Activated T-cell treated with anti-CD3 and anti-CD28 coated beads for 48 hours (primary cell): Measurements from ENCODE around the gene SPAG16.

Source experiments
- DNase-seq: peaks from one replicate; pipeline ENCODE4 v3.0.0-alpha.2; 2020; ENCODE audit warnings: low read depth

Gene SPAG16

GRCh38 chr2:214286011-214286410 is 1001.7 kb downstream of the SPAG16 start:
- no peak for DNase-seq

DNA sequence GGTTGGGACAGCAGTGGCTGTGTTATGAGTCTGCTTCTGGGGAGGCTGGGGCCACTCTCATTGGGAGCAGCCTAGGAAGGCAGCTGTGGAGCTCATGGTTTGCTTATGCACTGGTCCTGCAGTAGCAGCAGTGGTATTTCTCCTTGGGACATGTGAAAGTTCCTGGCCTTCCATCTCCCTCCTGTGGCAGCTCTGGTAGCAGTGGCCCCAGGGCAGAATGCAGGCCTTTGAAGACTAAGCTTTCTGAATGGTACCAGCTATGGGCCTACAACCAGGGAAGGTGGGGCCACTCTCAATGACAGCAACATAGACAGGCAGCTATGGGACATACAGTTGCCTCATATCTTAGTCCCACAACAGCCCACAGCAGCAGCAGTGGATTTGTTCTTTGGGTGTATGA is 1009.3 kb downstream of the SPAG16 start:
- no peak for DNase-seq

GRCh38 chr2:214294426-214294825 is 1010.2 kb downstream of the SPAG16 start:
- DNase-seq: no peak

DNA sequence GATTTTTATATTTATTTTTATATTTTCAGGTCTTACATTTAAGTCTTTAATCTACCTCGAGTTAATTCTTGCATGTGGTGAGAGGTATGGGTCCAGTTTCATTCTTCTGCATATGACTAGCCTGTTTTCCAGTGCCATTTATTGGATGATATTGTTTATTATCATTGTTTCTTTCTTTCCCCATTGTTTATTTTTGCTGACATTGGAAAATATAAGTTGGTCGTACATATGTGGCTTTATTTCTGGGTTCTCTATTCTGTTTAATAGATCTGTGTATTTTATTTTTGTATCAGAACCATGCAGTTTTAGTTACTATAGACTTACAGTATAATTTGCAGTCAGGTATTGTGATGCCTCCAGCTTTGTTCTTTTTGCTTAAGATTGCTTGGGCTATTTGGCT is 1013.2 kb downstream of the SPAG16 start:
- DNase-seq: no peak

DNA sequence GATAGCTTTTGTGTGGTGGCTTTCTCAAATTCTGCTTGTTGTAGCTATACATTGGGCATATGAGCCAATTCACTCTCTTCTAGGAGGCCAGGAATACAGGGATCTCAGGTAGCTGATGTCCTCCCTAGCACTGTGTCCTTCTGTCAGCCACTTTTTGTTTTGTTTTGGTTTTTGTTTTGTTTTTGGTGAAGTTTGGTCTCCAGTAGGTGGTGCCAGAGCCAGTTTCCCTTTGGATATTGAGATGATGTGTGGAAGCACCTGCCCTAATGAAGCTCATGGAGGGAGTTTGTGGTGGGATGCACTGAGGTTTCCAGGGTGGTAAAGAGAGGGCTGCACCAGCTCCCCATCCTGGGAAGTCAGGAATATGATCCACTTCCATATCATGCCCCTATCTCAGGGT is 1026.1 kb downstream of the SPAG16 start:
- no peak for DNase-seq

- DNase-seq: no peak
These were observed 1026.8 kb downstream of the SPAG16 start for GRCh38 chr2:214311031-214311533.

GRCh38 chr2:214311931-214312749 is 1027.9 kb downstream of the SPAG16 start:
- no peak for DNase-seq

DNA sequence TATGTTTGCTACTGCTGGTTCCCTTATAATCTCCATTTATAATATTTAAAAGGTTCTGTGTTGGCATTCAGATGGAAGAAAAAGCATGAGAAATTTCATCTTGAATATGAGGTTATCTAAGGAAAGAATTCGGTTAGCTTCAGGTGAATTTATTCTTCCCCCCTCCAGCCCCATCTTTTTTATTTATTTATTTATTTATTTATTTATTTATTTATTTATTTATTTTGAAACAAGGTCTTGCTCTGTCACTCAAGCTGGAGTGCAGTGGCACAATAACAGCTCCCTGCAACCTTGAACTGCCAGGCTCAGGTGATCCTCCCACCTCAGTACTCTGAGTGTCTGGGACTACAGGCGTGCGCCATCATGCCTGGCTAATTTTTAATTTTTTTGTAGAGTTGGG is 1031.1 kb downstream of the SPAG16 start:
- DNase-seq: no peak

DNA sequence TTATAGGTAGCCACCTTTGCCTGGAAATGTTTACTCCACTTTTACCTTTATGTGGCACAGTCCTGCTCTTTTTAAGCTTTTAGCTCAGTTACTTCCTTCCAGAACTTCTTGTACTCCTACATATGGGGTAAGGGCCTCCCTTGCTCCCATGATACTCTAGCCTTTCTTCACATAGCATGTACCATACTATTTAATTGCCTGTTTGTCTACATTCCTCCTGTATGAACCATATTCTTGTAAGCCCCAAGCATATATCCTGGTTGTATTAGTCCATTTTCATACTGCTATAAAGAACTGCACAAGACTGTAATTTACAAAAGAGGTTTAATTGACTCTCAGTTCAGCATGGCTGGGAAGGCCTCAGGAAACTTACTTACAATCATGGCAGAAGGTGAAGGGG is 1035.9 kb downstream of the SPAG16 start:
- DNase-seq: no peak

DNA sequence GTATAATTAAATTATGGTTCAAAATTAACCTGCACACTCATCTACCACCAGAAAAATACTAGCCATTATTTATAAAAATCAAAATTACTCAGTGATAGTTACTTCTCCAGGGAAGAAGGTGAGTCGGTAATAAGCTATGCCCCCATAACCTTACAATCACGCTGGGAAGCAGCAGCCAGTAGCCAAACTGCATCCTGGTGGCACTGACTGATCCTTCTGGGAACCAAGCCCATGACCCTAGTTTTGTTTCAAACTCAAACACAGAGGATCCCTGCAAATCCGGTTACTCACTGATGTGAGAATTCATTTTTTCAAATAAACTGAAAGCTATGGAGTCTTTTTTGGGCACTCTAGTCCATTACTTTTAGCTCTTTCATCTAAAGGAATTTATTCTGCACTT is 1038.4 kb downstream of the SPAG16 start:
- DNase-seq: no peak

GRCh38 chr2:214325404-214325803 is 1041.1 kb downstream of the SPAG16 start:
- no peak for DNase-seq

GRCh38 chr2:214328941-214329340 is 1044.7 kb downstream of the SPAG16 start:
- no peak for DNase-seq

DNA sequence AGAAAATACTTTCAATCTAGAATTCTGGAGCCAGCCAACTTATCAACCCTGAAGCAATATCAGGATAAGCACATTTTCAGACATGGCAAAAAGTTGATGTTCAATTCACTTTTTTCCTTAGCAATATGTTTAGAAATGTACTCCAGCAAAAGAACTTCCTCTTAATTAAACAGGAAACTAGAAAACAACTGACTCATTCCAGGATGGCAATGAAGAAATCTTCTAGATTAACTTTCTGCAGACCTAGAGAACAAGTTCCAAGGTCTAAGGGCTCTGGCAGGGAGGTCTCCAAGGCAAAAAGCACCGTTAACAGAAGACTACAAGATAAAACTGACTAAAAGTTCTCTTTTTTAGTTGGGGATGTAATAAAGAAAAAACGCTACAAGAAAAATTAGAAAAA is 1057.4 kb downstream of the SPAG16 start:
- DNase-seq: no peak

- DNase-seq: no peak
These were observed 1074.2 kb downstream of the SPAG16 start for GRCh38 chr2:214358506-214358905.

DNA sequence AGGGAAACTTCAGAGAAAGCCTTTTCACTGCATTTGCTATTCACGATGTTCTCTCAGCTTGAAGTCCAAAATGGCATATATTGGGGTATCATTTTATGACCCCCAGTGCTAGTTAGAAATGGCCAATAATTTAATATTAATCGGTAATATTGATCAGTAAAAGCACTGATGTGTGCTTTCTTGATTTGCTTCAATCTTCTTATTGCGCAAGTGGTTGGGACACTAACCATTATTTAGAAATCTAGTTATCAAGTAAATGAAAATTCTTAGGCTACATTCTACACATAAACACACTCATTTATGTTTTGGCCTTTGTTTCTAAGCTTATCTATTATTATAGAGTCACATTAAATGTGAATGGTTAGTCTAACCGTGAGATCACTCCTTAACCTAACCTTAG is 1076.9 kb downstream of the SPAG16 start:
- DNase-seq: no peak

GRCh38 chr2:214365549-214365948 is 1081.3 kb downstream of the SPAG16 start:
- DNase-seq: no peak

GRCh38 chr2:214367171-214367570 is 1082.9 kb downstream of the SPAG16 start:
- no peak for DNase-seq

- DNase-seq: no peak
These were observed 1092.5 kb downstream of the SPAG16 start for GRCh38 chr2:214376618-214377285.

- DNase-seq: no peak
These were observed 1093.0 kb downstream of the SPAG16 start for GRCh38 chr2:214377286-214377624.

- DNase-seq: no peak
These were observed 1094.3 kb downstream of the SPAG16 start for GRCh38 chr2:214378455-214379103.

GRCh38 chr2:214379227-214379626 is 1095.0 kb downstream of the SPAG16 start:
- no peak for DNase-seq

GRCh38 chr2:214380681-214381080 is 1096.4 kb downstream of the SPAG16 start:
- no peak for DNase-seq

DNA sequence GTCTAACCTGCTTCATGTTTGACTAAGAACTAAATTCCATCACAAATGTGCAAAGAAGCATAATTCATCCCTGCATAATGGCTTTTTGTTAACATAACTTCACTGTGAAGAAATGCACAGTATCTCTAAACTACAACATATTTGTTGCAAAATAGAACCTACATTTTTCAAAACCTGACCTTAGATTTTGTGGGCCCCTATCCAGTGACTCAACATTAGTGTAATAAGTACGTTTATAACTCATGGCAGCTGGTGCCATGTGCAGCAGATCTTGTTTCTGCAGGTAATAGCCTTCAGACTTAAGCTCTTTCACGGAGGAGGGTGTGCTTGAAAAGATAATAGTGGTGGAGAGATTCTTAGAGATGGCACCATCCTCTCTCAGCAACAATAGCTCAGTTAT is 1098.0 kb downstream of the SPAG16 start:
- no peak for DNase-seq
